Measurements from ENCODE around the gene HIVEP3.

Gene HIVEP3

DNA sequence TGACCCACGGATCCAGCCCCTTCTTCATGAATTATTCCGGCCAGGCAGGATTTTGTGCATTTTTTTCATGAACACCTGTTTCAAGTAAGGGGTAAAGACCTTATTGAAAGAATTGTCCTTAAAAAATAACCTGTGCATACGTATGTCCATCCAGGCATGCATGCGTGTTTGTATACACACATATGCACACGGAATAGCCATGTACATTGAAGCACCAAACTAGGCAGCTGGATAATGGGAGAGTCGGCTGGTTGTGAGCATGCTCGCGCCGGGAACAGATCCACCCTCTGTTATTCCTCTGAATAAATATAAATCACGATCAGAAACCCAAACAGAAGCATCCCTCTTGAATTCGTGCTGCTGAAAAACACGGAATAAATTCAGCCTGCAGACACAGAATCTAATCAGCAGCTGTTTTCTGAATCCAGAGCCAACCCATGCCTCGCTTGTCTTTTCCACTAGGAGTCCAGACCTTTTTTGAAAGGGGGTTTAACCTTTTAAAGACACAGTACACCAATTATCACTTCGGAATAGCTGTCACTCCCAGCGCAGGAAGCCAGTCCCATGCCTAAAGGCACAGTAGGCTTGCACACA is at the start of gene HIVEP3:
TSS of gene HIVEP3 (minus strand) at position 473 of the 594 bp plus-strand sequence.
- no peaks in the 10 kb centered on the region for H3K9me3 ChIP-seq
- peaks cover 0 to 28% (median 16%) of the 10 kb centered on the region in 4 donors for H3K4me1 ChIP-seq
- H3K27me3 ChIP-seq = no peaks in the 10 kb centered on the region
- H3K36me3 ChIP-seq = no peaks in the 10 kb centered on the region
- TF ChIP-seq, protein P1, sequence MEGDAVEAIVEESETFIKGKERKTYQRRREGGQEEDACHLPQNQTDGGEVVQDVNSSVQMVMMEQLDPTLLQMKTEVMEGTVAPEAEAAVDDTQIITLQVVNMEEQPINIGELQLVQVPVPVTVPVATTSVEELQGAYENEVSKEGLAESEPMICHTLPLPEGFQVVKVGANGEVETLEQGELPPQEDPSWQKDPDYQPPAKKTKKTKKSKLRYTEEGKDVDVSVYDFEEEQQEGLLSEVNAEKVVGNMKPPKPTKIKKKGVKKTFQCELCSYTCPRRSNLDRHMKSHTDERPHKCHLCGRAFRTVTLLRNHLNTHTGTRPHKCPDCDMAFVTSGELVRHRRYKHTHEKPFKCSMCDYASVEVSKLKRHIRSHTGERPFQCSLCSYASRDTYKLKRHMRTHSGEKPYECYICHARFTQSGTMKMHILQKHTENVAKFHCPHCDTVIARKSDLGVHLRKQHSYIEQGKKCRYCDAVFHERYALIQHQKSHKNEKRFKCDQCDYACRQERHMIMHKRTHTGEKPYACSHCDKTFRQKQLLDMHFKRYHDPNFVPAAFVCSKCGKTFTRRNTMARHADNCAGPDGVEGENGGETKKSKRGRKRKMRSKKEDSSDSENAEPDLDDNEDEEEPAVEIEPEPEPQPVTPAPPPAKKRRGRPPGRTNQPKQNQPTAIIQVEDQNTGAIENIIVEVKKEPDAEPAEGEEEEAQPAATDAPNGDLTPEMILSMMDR (IDR thresholded peaks at IDR 0.05) = no peak
- H3K27ac ChIP-seq = peak within 1 kb of the TSS in 1 of 2 donors; percentile 4
- H3K4me3 ChIP-seq = peak within 1 kb of the TSS; percentile 55 to 56
- intact Hi-C loops (cut with DNase I; ENCODE audit: low total_unique reads) = no loop called here
- DNase-seq = no peak

DNA sequence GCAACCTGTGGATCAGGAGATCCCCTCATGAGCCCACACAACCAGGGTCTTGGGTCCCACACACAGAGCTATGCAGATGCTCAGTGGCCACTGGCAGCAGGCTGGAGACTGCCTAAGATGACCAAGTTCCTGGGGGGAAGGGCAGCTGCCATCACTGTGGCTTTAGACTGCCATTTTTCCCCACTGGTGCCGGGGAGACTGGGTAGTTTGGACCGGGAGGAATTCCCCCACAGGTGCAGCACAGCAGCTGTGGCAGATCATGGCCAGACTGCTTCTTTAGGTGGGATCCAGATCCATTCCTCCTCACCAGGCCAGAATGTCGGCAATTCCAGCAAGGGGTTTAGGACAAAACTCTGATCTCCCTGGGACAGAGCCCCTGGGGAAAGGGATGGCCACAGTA is 45.7 kb upstream of the HIVEP3 start:
- no peak overlapping the region for H3K27ac ChIP-seq
- no peak for DNase-seq
- no peak overlapping the region for H3K4me3 ChIP-seq
- TF ChIP-seq, protein P1 (IDR thresholded peaks at IDR 0.05) = no peak
- no peaks in the 10 kb centered on the region for H3K36me3 ChIP-seq
- H3K4me1 ChIP-seq = no peaks in the 10 kb centered on the region
- intact Hi-C loops (cut with DNase I; ENCODE audit: low total_unique reads) = no loop called here
- H3K27me3 ChIP-seq = no peaks in the 10 kb centered on the region
- peaks cover 0 to 41% (median 0%) of the 10 kb centered on the region in 3 donors for H3K9me3 ChIP-seq

DNA sequence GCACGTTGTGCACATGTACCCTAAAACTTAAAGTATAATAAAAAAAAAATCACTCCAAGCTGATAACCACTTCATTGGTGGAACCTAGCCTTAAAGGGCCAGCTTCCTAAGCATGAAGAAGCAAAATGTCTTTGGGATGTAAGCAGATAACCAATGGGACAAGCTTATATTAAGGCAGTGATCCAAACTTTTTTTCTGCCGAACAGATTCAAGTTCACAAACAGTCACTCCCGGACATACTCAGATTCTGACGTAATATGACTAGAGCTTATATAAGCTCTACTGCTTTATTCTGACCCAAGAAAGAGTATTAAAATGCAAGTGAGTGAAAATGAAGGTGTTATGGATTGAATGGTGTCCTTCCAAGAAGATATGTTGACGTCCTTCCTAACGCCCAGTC is 44.9 kb upstream of the HIVEP3 start:
- Histone ChIP-seq H3K4me1 (no peaks in the 10 kb centered on the region), H3K27me3 (no peaks in the 10 kb centered on the region), H3K9me3 (peaks cover 0 to 34% (median 0%) of the 10 kb centered on the region in 3 donors), H3K36me3 (no peaks in the 10 kb centered on the region), H3K27ac (no peak overlapping the region), H3K4me3 (no peak overlapping the region)
- no peak for DNase-seq
- TF ChIP-seq, protein P1 (IDR thresholded peaks at IDR 0.05) = no peak
- intact Hi-C loops (cut with DNase I; ENCODE audit: low total_unique reads) = no loop called here

DNA sequence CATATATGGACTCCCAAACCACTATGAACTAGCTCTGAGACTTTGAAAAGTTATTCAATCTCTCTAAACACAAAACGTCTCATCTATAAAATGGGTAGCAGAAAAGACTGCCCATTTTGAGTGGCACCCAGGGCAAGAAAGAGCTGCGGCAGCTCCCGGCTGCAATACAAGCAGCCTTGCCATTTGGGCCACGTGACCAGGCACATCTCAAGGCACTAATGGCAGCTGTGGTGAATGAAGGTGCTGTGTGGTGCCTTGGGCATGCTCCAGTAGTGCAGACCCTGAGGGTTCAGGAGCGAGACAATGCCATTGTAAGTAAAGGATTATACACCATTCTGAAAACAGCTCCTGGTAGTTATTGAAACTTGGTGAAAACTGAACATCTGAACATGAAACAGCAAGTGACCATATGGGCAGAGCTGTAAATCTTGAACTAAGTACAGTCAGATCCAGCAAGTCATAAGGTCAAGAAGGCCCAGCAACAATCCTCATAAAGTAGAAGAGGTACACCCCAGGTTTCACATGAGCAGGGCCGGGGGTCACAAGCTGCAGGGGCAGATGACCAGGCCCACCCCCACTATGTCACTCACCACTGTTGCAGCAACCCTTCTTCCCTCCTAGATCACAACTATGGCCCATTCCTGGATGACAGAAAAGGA is 39.4 kb upstream of the HIVEP3 start:
- intact Hi-C loops (cut with DNase I; ENCODE audit: low total_unique reads) = no loop called here
- Histone ChIP-seq H3K9me3 (no peaks in the 10 kb centered on the region), H3K27ac (no peak overlapping the region), H3K36me3 (no peaks in the 10 kb centered on the region), H3K4me1 (no peaks in the 10 kb centered on the region), H3K4me3 (no peak overlapping the region), H3K27me3 (no peaks in the 10 kb centered on the region)
- TF ChIP-seq, protein P1 (IDR thresholded peaks at IDR 0.05) = no peak
- no peak for DNase-seq

DNA sequence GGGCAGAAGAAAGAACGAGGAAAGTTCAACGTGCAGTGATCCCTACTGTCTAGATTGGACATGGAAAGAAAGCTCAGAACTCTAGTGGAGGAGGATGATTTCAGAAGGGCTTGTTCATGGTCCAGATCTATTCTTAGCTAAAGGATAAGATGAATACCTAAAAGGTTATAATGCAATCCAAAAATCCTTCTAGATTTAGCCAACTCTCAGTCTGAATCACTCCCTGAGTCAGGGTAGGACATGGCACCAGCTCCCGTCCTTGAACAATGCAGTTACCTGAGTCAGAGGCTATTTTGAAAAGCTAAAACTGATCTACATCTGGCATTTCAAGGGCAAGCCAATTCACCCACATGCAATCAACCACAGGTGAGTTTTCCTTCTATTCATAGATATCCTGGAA is 38.8 kb upstream of the HIVEP3 start:
- no peaks in the 10 kb centered on the region for H3K36me3 ChIP-seq
- no peak for DNase-seq
- TF ChIP-seq, protein P1 (IDR thresholded peaks at IDR 0.05) = no peak
- no peaks in the 10 kb centered on the region for H3K9me3 ChIP-seq
- no peaks in the 10 kb centered on the region for H3K27me3 ChIP-seq
- H3K27ac ChIP-seq = no peak overlapping the region
- no peaks in the 10 kb centered on the region for H3K4me1 ChIP-seq
- no peak overlapping the region for H3K4me3 ChIP-seq
- intact Hi-C loops (cut with DNase I; ENCODE audit: low total_unique reads) = no loop called here

Measured in tibial artery (tissue), 4 donors.